Trophoblast cell (in vitro differentiated cells and primary cell): ENCODE results near the gene DTX3.

ENCODE experiments used
- DNase-seq, 2 donors: peaks; one replicate each; pipeline ENCODE4 v3.0.0-alpha.2; 2016
- H2AFZ ChIP-seq: 2 replicates; pipeline ENCODE4 v1.6.1; 2013; ENCODE audit warnings: low read length, moderate library complexity, mild to moderate bottlenecking; ENCODE audit not compliant: insufficient read depth, poor library complexity
- H2AK5ac ChIP-seq: 2 replicates; pipeline ENCODE4 v1.6.1; 2013; ENCODE audit warnings: mild to moderate bottlenecking, low read length
- H2BK120ac ChIP-seq: 2 replicates; pipeline ENCODE4 v1.6.1; 2013; ENCODE audit warnings: low read length, mild to moderate bottlenecking, moderate library complexity; ENCODE audit not compliant: insufficient read depth, poor library complexity
- H2BK12ac ChIP-seq: 2 replicates; pipeline ENCODE4 v1.6.1; 2013; ENCODE audit warnings: mild to moderate bottlenecking, low read length, moderate library complexity
- H2BK5ac ChIP-seq: 2 replicates; pipeline ENCODE4 v1.6.1; 2013; ENCODE audit warnings: low read length, low read depth, moderate library complexity, mild to moderate bottlenecking; ENCODE audit not compliant: poor library complexity
- H3K14ac ChIP-seq: 2 replicates; pipeline ENCODE4 v1.6.1; 2013; ENCODE audit warnings: mild to moderate bottlenecking, low read length
- H3K18ac ChIP-seq: 2 replicates; pipeline ENCODE4 v1.6.1; 2013; ENCODE audit warnings: mild to moderate bottlenecking, low read length
- H3K23ac ChIP-seq: 2 replicates; pipeline ENCODE4 v1.6.1; 2013; ENCODE audit warnings: low read length
- H3K27ac ChIP-seq: 2 replicates; pipeline ENCODE4 v1.5.1; 2013; ENCODE audit warnings: low read depth, mild to moderate bottlenecking, inconsistent platforms, low read length, moderate library complexity
- H3K27me3 ChIP-seq: 2 replicates; pipeline ENCODE4 v1.6.1; 2013; ENCODE audit warnings: inconsistent platforms, mild to moderate bottlenecking, low read length, moderate library complexity; ENCODE audit not compliant: insufficient read depth
- H3K36me3 ChIP-seq, 2 experiments: 1 replicate in 1 of 2; 2 replicates in 1 of 2; pipeline ENCODE4 v1.6.1; 2013; ENCODE audit warnings: low read length in 2 of 2, mild to moderate bottlenecking in 2 of 2, moderate library complexity in 1 of 2; ENCODE audit not compliant: insufficient read depth in 2 of 2, control insufficient read depth in 1 of 2
- H3K4ac ChIP-seq: 2 replicates; pipeline ENCODE4 v1.6.1; 2013; ENCODE audit warnings: low read depth, mild to moderate bottlenecking, low read length, moderate library complexity
- H3K4me1 ChIP-seq, 2 experiments: 1 replicate in 1 of 2; 2 replicates in 1 of 2; pipeline ENCODE4 v1.6.1; 2013; ENCODE audit warnings: low read length in 2 of 2, mild to moderate bottlenecking in 2 of 2, moderate library complexity in 1 of 2; ENCODE audit not compliant: insufficient read depth in 2 of 2, control insufficient read depth in 1 of 2
- H3K4me2 ChIP-seq: 2 replicates; pipeline ENCODE4 v1.6.1; 2013; ENCODE audit warnings: inconsistent platforms, mild to moderate bottlenecking, low read length, moderate library complexity
- H3K4me3 ChIP-seq: 2 replicates; pipeline ENCODE4 v1.5.1; 2013; ENCODE audit warnings: mild to moderate bottlenecking, low read depth, low read length, inconsistent platforms
- H3K79me1 ChIP-seq: one replicate; pipeline ENCODE4 v1.6.1; 2013; ENCODE audit warnings: low read length
- H3K79me2 ChIP-seq: 2 replicates; pipeline ENCODE4 v1.6.1; 2013; ENCODE audit warnings: low read length, mild to moderate bottlenecking; ENCODE audit not compliant: control insufficient read depth, insufficient read depth, poor library complexity
- H3K9ac ChIP-seq: 2 replicates; pipeline ENCODE4 v1.6.1; 2013; ENCODE audit warnings: mild to moderate bottlenecking, low read length
- H3K9me3 ChIP-seq: 2 replicates; pipeline ENCODE4 v1.6.1; 2013; ENCODE audit warnings: low read depth, mild to moderate bottlenecking, control low read depth, inconsistent platforms, low read length; ENCODE audit not compliant: insufficient read depth
- H4K12ac ChIP-seq: 2 replicates; pipeline ENCODE4 v1.6.1; 2013; ENCODE audit warnings: low read depth, mild to moderate bottlenecking, low read length, moderate library complexity
- H4K8ac ChIP-seq: 2 replicates; pipeline ENCODE4 v1.6.1; 2013; ENCODE audit warnings: low read depth, mild to moderate bottlenecking, low read length, moderate library complexity
- H4K91ac ChIP-seq: one replicate; pipeline ENCODE4 v1.6.1; 2013; ENCODE audit warnings: low read depth, mild to moderate bottlenecking, low read length, moderate library complexity
- WGBS: extraction: QIAGEN DNeasy Blood & Tissue Kit; methylation state at CpG from one replicate; pipeline ENCODE4 v1.1.7; 2013; ENCODE audit warnings: missing lambda C conversion rate; ENCODE audit not compliant: insufficient read length, insufficient coverage; ENCODE audit errors: extremely low coverage; 5-methylcytosine and 5-hydroxymethylcytosine counted together

DTX3 gene

GRCh38 chr12:57575771-57576612 is 28.6 kb upstream of the DTX3 start:
- no peaks in the 10 kb centered on the region for H3K79me1 ChIP-seq
- DNase-seq = no peak
- H3K14ac ChIP-seq = no peak overlapping the region
- no peaks in the 10 kb centered on the region for H3K4me1 ChIP-seq
- no peaks in the 10 kb centered on the region for H3K36me3 ChIP-seq
- no peak overlapping the region for H3K27ac ChIP-seq
- H3K18ac ChIP-seq = no peak overlapping the region
- no peaks in the 10 kb centered on the region for H3K27me3 ChIP-seq
- H3K4ac ChIP-seq = no peak overlapping the region
- peaks cover 3% of the 10 kb centered on the region for H3K9me3 ChIP-seq
- H3K23ac ChIP-seq = no peak overlapping the region
- WGBS = no CpG with 5 or more reads among the region's 12 CpGs
- H2AFZ ChIP-seq = no peak overlapping the region
- H2BK120ac ChIP-seq = no peak overlapping the region
- H3K4me3 ChIP-seq = no peak overlapping the region
- H2AK5ac ChIP-seq = no peak overlapping the region
- H3K4me2 ChIP-seq = no peak overlapping the region
- H2BK12ac ChIP-seq = no peak overlapping the region
- H4K91ac ChIP-seq = no peak overlapping the region
- no peaks in the 10 kb centered on the region for H3K79me2 ChIP-seq
- no peak overlapping the region for H4K8ac ChIP-seq
- no peak overlapping the region for H2BK5ac ChIP-seq
- no peak overlapping the region for H3K9ac ChIP-seq
- H4K12ac ChIP-seq = no peak overlapping the region

GRCh38 chr12:57576613-57577160 is 27.9 kb upstream of the DTX3 start:
- no peak overlapping the region for H3K27ac ChIP-seq
- H3K23ac ChIP-seq = no peak overlapping the region
- H4K91ac ChIP-seq = no peak overlapping the region
- no peak overlapping the region for H2AK5ac ChIP-seq
- H3K4me2 ChIP-seq = no peak overlapping the region
- H3K27me3 ChIP-seq = no peaks in the 10 kb centered on the region
- H3K9me3 ChIP-seq = peaks cover 3% of the 10 kb centered on the region
- no peaks in the 10 kb centered on the region for H3K4me1 ChIP-seq
- no peaks in the 10 kb centered on the region for H3K79me2 ChIP-seq
- H2BK12ac ChIP-seq = no peak overlapping the region
- no peak overlapping the region for H3K18ac ChIP-seq
- no peak overlapping the region for H2AFZ ChIP-seq
- no peak overlapping the region for H4K12ac ChIP-seq
- H3K14ac ChIP-seq = no peak overlapping the region
- H2BK120ac ChIP-seq = no peak overlapping the region
- WGBS = no CpG with 5 or more reads among the region's 9 CpGs
- no peak overlapping the region for H4K8ac ChIP-seq
- H2BK5ac ChIP-seq = no peak overlapping the region
- no peaks in the 10 kb centered on the region for H3K79me1 ChIP-seq
- H3K4ac ChIP-seq = no peak overlapping the region
- H3K36me3 ChIP-seq = no peaks in the 10 kb centered on the region
- no peak overlapping the region for H3K9ac ChIP-seq
- no peak overlapping the region for H3K4me3 ChIP-seq
- DNase-seq = peak in 1 of 2 donors; percentile 24

- H3K9me3 ChIP-seq = no peaks in the 10 kb centered on the region
- H3K9ac ChIP-seq = no peak overlapping the region
- H4K12ac ChIP-seq = no peak overlapping the region
- H3K79me1 ChIP-seq = no peaks in the 10 kb centered on the region
- H2BK12ac ChIP-seq = no peak overlapping the region
- no peak overlapping the region for H3K14ac ChIP-seq
- no peak for DNase-seq
- no peak overlapping the region for H3K4ac ChIP-seq
- no peak overlapping the region for H2BK5ac ChIP-seq
- no peak overlapping the region for H3K18ac ChIP-seq
- H3K4me1 ChIP-seq = no peaks in the 10 kb centered on the region
- no peak overlapping the region for H3K4me3 ChIP-seq
- no peak overlapping the region for H4K8ac ChIP-seq
- H3K4me2 ChIP-seq = no peak overlapping the region
- H3K27ac ChIP-seq = no peak overlapping the region
- no peak overlapping the region for H4K91ac ChIP-seq
- H3K36me3 ChIP-seq = no peaks in the 10 kb centered on the region
- H3K27me3 ChIP-seq = no peaks in the 10 kb centered on the region
- H3K79me2 ChIP-seq = no peaks in the 10 kb centered on the region
- H2AK5ac ChIP-seq = no peak overlapping the region
- H2AFZ ChIP-seq = no peak overlapping the region
- no peak overlapping the region for H3K23ac ChIP-seq
- no peak overlapping the region for H2BK120ac ChIP-seq
- WGBS = no CpG with 5 or more reads among the region's 12 CpGs
These were observed 26.5 kb upstream of the DTX3 start for GRCh38 chr12:57577981-57578758.

- no peaks in the 10 kb centered on the region for H3K36me3 ChIP-seq
- no peak overlapping the region for H4K8ac ChIP-seq
- H3K14ac ChIP-seq = no peak overlapping the region
- H2BK5ac ChIP-seq = no peak overlapping the region
- H3K4me3 ChIP-seq = no peak overlapping the region
- no peaks in the 10 kb centered on the region for H3K79me2 ChIP-seq
- H4K12ac ChIP-seq = no peak overlapping the region
- no peak overlapping the region for H2AFZ ChIP-seq
- H3K79me1 ChIP-seq = no peaks in the 10 kb centered on the region
- no CpG with 5 or more reads among the region's 2 CpGs for WGBS
- no peak for DNase-seq
- no peak overlapping the region for H3K18ac ChIP-seq
- H3K27me3 ChIP-seq = no peaks in the 10 kb centered on the region
- no peak overlapping the region for H3K23ac ChIP-seq
- H4K91ac ChIP-seq = no peak overlapping the region
- no peak overlapping the region for H3K4me2 ChIP-seq
- H3K4me1 ChIP-seq = no peaks in the 10 kb centered on the region
- H3K9ac ChIP-seq = no peak overlapping the region
- H3K4ac ChIP-seq = no peak overlapping the region
- H3K9me3 ChIP-seq = no peaks in the 10 kb centered on the region
- H2BK120ac ChIP-seq = no peak overlapping the region
- no peak overlapping the region for H2BK12ac ChIP-seq
- no peak overlapping the region for H3K27ac ChIP-seq
- H2AK5ac ChIP-seq = no peak overlapping the region
These were observed 25.6 kb upstream of the DTX3 start for GRCh38 chr12:57579011-57579410.
